GM18505 (cell line): ENCODE measurements around the gene XPNPEP1.

Experiments used
- ATAC-seq: cut with Tn5 transposase; IDR thresholded peaks from one replicate; pipeline ENCODE4 v1.9.1; 2021; ENCODE audit not compliant: unreplicated experiment
- POLR2A ChIP-seq: IDR thresholded peaks from 4 replicates; pipeline ENCODE4 v1.6.1; 2011; ENCODE audit warnings: borderline replicate concordance; ENCODE audit not compliant: insufficient read depth, insufficient read length; ENCODE audit errors: extremely low read depth

The XPNPEP1 gene

GRCh38 chr10:109922976-109923921, at the start of gene XPNPEP1:
XPNPEP1 (minus strand) TSS chr10:109923511; CDS start chr10:109923433, 78 bp downstream.
- peak; percentile 82 for TF ChIP-seq POLR2A

DNA sequence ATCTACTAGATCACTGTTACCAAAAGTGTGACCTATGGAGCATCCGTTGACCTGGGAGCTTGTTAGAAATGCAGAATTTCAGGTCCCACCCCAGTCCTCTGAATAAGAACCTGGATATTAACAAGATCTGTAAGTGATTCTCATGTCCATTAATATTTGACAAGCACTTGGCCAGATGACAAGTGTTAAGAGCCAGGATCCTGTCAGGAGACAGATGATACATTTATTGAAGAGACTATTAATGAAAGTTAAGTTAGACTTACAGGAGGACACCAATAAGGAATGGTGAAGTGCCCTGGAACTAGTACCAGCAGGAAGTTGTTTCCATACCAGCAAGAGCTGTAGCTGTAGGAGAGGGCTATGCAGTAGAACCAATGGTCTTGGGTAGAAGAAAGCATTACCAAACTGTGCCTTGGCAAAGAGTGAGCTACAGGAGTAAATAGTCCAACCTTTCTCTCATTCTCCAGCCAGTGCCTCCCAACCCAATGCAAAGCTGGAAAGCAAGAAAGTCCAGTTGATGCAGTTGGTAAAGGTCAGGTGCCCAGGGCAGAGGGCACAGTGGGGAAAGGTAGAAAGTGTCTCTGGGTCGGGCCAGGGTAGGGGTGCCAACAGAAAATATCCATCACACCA, 49.2 kb upstream of the XPNPEP1 start:
- no peak for ATAC-seq
- TF ChIP-seq POLR2A = no peak

More at GRCh38 chr10:109922976-109923921, at the start of gene XPNPEP1:
- peak; percentile 95 for ATAC-seq

DNA sequence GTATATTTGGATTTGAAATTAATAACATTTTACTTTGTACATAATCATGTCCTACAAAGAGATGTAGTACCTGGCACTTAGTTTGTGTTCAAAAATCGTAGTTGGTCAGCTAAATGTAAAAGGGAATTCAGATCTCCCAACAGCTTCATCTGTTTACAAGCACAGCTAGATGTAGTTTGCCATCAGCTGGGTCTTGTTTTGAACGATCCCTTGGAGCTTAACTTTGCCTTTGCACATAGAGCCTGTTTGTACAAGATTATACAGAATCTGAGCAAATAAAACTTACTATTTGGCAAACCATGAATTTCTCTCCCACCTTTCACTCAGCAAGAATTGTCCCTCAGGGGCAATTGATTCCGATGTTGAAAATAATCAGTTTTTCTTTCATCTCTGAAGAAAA, 48.3 kb upstream of the XPNPEP1 start:
- no peak for TF ChIP-seq POLR2A
- no peak for ATAC-seq

DNA sequence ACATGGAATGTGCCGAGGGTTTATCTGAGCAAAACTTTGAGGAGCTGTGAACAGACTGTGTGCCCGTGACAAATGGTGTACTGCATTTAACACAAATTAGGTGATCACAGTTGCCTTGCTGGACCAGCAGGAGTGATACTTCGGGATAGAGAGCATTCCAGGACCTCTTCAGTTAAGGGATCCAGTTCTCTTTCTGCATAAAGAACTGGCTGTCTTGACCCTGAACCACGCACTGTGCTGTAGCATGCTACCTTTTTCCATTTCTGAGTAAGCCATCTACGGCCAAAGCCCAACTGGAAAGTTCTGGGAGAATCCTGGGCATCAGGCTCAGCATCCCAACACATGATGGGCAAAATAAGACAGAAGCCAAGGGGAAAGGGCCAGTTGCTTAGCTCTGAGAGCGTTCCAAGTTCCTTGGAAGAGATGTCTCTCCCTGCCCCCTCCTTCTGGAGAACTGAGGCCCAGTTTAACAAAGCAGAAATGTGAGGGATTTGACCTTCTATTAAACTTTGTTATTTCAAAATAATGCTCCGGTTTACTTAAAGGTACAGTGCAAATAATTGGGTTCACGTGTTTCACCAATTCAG, 46.5 kb upstream of the XPNPEP1 start:
- ATAC-seq = no peak
- TF ChIP-seq POLR2A = no peak

DNA sequence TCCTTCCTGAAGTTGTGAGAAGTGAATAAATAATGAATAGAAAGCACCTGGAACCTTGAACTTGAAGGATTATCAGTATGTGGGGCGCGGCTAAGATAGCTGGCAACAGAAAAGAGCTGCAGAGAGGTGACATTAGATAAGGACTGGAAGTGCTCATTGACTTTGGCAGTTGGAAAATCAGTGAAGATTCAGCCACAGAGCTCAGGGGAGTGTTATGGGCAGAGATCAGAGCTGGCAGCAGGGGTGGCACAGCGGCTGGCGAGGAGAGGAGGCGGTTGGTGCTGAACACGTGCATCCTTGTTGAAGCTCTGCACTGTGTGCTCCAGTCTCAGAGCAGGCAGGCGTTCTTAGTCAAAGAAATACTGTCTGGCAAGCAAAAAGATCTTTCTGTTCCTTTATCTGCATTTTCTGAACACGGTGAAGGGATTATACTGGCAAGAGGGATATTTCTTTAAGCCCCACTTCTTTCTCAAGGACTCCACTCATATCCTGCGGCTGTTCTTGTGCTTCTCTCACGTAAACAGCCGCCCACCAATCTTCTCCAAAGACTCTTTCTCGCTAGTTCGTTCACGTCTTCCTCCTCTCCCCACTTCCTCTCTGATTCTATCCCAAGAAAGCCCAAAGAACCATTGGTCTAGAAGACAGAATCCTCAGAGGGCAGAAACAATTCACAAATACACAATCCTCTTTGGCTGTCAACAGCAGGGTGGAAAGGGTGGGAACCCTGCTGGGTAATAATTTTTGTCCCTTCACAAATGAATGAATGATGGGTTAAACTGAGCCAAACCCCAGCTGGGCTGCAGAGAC, 45.8 kb upstream of the XPNPEP1 start:
- TF ChIP-seq POLR2A = no peak
- no peak for ATAC-seq

GRCh38 chr10:109967739-109968088, 44.4 kb upstream of the XPNPEP1 start:
- no peak for ATAC-seq

DNA sequence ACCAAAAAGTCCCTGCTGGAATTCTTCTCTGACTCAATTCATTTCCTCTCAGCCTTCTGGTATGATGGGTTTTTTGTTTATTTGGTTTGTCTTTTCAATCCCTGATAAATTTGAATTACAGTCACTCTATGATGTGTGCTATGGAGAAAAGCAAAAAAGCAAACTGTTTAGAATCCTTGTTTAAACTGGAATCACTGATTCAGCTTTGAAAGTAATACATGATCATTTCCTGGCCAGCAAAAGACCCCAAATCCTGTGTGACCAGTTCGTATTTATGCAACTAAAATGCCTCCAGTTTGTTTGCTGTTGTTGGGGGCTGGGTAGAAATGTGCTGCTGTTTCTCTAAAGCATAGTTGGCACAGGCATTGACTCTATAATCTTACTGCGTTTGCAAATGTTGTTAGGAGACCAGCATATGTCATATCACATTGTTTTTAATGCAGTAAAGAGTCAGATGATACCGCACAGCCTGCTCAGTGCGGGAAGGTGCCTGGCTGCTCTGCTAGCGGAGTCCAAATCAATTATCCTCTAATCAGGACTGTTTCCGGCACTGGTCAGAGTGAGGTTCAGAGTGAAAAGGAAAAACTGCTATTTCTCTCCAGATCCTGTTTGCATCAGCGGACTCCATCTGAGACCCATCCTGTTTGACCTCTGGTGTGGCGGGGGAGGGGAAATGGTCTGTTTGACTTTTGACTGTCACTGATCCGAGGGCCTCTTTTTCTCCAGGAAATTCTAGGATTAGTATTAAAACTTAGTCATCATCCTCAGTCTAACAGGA, 43.8 kb upstream of the XPNPEP1 start:
- no peak for ATAC-seq
- no peak for TF ChIP-seq POLR2A

More at GRCh38 chr10:109967739-109968088, 44.4 kb upstream of the XPNPEP1 start:
- TF ChIP-seq POLR2A = no peak

DNA sequence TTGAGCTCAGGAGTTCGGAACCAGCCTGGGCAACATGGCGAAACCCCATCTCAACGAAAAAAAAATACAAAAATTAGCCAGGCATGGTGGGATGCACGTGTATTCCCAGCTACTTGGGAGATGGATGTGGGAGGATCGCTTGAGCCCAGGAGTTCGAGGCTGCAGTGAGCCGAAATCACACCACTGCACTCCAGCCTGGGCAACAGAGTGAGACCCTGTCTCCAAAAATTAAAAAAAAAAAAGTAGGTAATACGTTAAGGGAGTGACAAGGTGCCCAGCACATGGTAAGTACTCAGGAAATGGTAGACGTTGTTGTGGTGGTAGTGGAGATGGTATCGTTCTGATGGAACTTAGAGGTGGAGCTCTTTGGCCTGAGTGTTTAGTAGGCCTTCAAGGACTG, 41.0 kb upstream of the XPNPEP1 start:
- no peak for ATAC-seq
- TF ChIP-seq POLR2A = no peak

GRCh38 chr10:109963439-109963838, 40.1 kb upstream of the XPNPEP1 start:
- TF ChIP-seq POLR2A = no peak
- ATAC-seq = no peak

GRCh38 chr10:109962247-109962646, 38.9 kb upstream of the XPNPEP1 start:
- ATAC-seq = no peak
- no peak for TF ChIP-seq POLR2A

- ATAC-seq = no peak
- TF ChIP-seq POLR2A = no peak
These were observed 38.1 kb upstream of the XPNPEP1 start for GRCh38 chr10:109961174-109962001.

GRCh38 chr10:109960682-109961081, 37.4 kb upstream of the XPNPEP1 start:
- ATAC-seq = no peak
- TF ChIP-seq POLR2A = no peak
